GM19463 (cell line): ENCODE measurements around the gene KCNJ6.
"Not testable (repeated sequence)": the region's sequence is repeated elsewhere in the genome, so short reads cannot be mapped to it uniquely, and the experiment has no call there.

ENCODE experiments used
- ATAC-seq: cut with Tn5 transposase; IDR thresholded peaks from one replicate; pipeline ENCODE4 v1.9.1; 2021; ENCODE audit warnings: mild to moderate bottlenecking, moderate library complexity; ENCODE audit not compliant: unreplicated experiment

Gene KCNJ6

GRCh38 chr21:37784591-37785318 is 131.5 kb downstream of the KCNJ6 start:
- no peak for ATAC-seq

GRCh38 chr21:37783016-37783415 is 133.2 kb downstream of the KCNJ6 start:
- ATAC-seq = no peak

GRCh38 chr21:37780991-37781983 is 135.0 kb downstream of the KCNJ6 start:
- no peak for ATAC-seq

GRCh38 chr21:37771181-37771580 is 145.1 kb downstream of the KCNJ6 start:
- no peak for ATAC-seq

GRCh38 chr21:37770461-37770860 is 145.8 kb downstream of the KCNJ6 start:
- no peak for ATAC-seq

- ATAC-seq = no peak
Measured at GRCh38 chr21:37769656-37770055, 146.6 kb downstream of the KCNJ6 start.

- ATAC-seq = no peak
Measured at GRCh38 chr21:37767984-37768383, 148.3 kb downstream of the KCNJ6 start.

- no peak for ATAC-seq
Measured at GRCh38 chr21:37766129-37766528, 150.1 kb downstream of the KCNJ6 start.

- no peak for ATAC-seq
Measured at GRCh38 chr21:37765221-37765900, 150.9 kb downstream of the KCNJ6 start.

- ATAC-seq = no peak
Measured at GRCh38 chr21:37764691-37765090, 151.6 kb downstream of the KCNJ6 start.

GRCh38 chr21:37763298-37763697 is 153.0 kb downstream of the KCNJ6 start:
- ATAC-seq = no peak

- ATAC-seq = no peak
Measured at GRCh38 chr21:37762606-37763005, 153.7 kb downstream of the KCNJ6 start.

- not testable (repeated sequence) for ATAC-seq
Measured at GRCh38 chr21:37761406-37761805, 154.9 kb downstream of the KCNJ6 start.

- ATAC-seq = no peak
Measured at GRCh38 chr21:37759777-37760176, 156.5 kb downstream of the KCNJ6 start.

GRCh38 chr21:37758982-37759381 is 157.3 kb downstream of the KCNJ6 start:
- ATAC-seq = no peak

- no peak for ATAC-seq
Measured at GRCh38 chr21:37757606-37758376, 158.5 kb downstream of the KCNJ6 start.

GRCh38 chr21:37753122-37753599 is 163.1 kb downstream of the KCNJ6 start:
- ATAC-seq = no peak

- no peak for ATAC-seq
Measured at GRCh38 chr21:37751268-37751975, 164.8 kb downstream of the KCNJ6 start.

- ATAC-seq = no peak
Measured at GRCh38 chr21:37749132-37749531, 167.1 kb downstream of the KCNJ6 start.

- no peak for ATAC-seq
Measured at GRCh38 chr21:37748351-37748750, 167.9 kb downstream of the KCNJ6 start.
